GM13976 (cell line): ENCODE data around the gene PDLIM5.

Experiments
- DNase-seq: peaks from one replicate; pipeline ENCODE4 v3.0.0; 2012; ENCODE audit warnings: low spot score
- in situ Hi-C: fragments of 300-500 bp; cut with MboI; formaldehyde crosslinking; loops from one replicate; pipeline ENCODE4 v1.12.0; 2022; ENCODE audit warnings: low sequenced_read_pairs, mixed read lengths, inconsistent platforms; ENCODE audit not compliant: unreplicated experiment
- TF ChIP-seq, protein P1 (sequence below): IDR thresholded peaks from 2 replicates; pipeline ENCODE4 v1.5.1; 2012; ENCODE audit warnings: borderline replicate concordance, mild to moderate bottlenecking; ENCODE audit not compliant: insufficient read depth; ENCODE audit errors: extremely low read depth, missing control alignments, control extremely low read depth

Gene PDLIM5

DNA sequence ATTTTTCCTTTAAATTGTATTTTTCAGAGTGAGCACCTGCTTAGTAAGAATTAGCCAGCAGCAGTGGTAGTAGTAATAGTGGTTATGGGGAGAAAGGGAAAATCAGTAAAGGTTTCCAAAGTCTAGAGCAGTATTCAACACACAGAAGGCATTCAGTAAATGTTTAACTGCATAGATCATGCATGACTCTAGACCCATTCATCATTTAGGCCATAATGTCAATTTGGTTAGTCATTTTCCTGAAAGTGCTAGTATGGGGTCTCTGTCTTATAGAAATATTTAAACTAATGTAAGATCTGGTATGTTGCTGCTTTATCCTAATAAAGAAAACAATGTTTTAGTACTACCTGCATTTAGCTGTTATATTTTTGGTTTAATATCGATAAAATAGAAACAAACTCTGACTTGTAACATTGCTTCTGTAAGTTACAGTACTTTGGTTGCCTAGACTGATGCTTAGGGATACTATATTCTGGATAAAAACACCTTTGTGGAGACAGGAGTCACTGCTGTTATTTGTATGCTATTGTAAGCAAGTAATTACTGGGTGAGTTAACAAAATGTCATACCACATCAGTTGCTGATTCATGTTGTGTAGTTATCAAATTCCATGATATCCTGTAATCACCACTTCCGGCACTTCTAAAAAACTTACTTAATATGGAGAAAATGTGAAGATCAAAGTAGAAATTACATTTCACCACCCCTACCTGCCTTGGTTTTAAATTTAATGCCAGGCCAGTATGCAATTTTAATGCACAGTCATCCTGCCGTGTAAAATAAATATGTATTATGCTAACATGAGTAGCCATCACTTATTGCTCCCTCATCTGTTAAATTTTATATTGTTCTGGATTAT lies 190.2 kb downstream of the PDLIM5 start:
- no peak for DNase-seq
- in situ Hi-C loops, result loop anchor here (25.0 kb wide), 1 partner anchor 470 kb away; no protein-coding TSS in a partner anchor
- TF ChIP-seq, protein P1, sequence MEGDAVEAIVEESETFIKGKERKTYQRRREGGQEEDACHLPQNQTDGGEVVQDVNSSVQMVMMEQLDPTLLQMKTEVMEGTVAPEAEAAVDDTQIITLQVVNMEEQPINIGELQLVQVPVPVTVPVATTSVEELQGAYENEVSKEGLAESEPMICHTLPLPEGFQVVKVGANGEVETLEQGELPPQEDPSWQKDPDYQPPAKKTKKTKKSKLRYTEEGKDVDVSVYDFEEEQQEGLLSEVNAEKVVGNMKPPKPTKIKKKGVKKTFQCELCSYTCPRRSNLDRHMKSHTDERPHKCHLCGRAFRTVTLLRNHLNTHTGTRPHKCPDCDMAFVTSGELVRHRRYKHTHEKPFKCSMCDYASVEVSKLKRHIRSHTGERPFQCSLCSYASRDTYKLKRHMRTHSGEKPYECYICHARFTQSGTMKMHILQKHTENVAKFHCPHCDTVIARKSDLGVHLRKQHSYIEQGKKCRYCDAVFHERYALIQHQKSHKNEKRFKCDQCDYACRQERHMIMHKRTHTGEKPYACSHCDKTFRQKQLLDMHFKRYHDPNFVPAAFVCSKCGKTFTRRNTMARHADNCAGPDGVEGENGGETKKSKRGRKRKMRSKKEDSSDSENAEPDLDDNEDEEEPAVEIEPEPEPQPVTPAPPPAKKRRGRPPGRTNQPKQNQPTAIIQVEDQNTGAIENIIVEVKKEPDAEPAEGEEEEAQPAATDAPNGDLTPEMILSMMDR, result no peak

DNA sequence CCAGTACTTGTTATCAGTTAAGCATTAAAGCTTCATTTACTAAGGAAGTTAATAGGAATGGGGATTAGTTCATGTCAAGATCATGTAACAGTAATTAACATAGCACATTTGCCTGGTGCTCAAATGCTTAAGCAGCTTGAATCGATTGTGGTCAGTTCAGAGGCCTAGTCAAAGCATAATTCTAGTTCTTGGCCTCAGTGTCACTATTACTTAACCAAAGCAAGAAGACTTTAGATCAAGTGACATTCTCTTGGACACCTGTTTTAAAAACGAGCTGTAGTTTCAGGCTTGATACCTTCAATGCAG lies 190.8 kb downstream of the PDLIM5 start:
- no peak for DNase-seq
- TF ChIP-seq, protein P1, result no peak
- in situ Hi-C loops, result loop anchor here (25.0 kb wide), 1 partner anchor 470 kb away; no protein-coding TSS in a partner anchor

DNA sequence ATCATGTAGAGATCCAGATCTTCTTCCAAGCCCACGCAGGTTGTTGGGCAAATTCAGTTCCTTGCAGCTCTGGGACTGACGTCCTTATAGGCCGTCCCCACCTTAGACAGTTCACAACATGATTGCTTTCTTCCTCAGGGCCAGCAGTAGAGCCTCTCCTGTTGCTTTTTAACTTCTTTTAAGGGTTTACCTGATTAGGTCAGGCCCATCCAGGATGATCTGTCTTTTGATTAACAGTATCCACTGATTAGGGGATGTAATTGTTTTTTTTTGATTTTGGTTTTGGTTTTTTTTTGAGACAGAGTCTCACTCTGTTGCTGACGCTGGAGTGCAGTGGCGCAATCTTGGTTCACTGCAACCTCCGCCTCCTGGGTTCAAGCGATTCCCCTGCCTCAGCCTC lies 197.0 kb downstream of the PDLIM5 start:
- no peak for DNase-seq
- in situ Hi-C loops, result loop anchor here (25.0 kb wide), 1 partner anchor 464 kb away; no protein-coding TSS in a partner anchor

DNA sequence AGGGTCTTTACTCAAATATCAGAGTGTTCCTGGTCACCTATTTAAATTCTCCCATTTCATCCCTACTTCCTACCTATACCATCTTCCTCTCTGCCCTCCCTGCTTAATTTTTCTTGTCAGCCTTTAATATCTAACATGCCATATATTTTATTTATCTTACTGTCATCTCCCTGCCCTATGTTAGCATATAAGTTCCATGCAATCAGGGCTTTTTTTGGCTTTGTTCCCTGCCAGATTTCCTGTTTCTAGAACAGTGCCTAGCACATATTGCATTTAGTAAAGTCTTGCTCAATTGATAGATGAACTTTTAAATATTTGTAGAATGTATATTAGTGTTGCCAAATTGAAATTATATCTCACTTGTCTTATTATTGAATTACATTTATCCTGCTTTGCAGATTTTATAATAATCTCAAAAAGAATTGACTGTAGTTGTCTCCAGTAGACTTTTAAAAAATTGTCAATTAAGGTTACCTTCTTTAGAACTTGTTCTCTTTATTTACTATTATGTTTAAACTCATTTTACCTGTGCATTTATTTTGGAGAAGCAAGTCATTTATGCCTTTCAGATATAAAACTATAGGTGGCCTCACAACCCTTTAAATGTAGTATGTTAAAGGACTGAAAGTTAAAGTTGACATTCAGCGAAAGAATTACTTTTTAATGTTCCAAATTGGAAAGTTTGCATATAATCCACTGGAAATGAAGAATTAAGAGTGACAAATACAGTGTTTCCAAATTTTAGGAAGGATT lies 197.8 kb downstream of the PDLIM5 start:
- in situ Hi-C loops, result loop anchor here (25.0 kb wide), 1 partner anchor 463 kb away; no protein-coding TSS in a partner anchor
- no peak for DNase-seq
- TF ChIP-seq, protein P1, result no peak

More for the DNA sequence above, 197.0 kb downstream of the PDLIM5 start:
- TF ChIP-seq, protein P1, result no peak

DNA sequence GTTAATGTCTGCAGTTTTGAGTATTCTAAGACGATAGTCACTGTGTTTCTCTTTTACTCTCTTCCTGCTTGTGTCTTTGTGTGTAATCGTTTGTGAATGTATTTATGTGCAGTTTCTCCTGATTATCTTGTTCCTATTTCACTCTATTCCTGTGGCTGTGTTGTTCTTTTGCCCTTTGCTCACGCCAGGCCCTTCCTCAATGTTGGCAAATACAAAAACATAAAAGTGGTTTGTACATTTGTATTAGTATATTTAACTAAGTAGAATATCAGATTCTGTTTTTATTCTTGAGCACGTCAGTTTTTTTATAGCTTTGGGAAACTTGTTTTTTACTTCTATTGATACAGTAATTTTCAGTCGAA lies 198.4 kb downstream of the PDLIM5 start:
- in situ Hi-C loops, result no loop called here
- no peak for DNase-seq
- TF ChIP-seq, protein P1, result no peak

DNA sequence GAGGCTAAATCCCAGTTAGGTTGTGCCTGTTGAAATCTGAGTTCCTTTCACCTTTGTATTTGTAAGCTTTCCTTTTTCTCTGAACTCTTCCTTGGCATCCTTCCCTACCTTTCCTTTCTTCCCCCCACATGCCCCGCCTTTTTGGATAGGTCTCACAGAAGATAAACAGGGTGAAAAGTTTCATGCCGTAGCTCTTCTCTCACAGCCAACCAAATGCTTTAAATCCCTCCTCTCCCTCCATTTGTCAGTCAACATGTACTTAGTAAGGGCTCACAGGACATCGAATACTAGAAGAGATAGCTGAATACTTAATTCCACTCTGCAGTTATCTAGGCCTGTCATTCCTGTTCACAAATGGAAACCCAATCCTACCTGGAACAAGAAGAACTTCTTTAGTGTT lies 198.9 kb downstream of the PDLIM5 start:
- no peak for DNase-seq
- in situ Hi-C loops, result no loop called here
- TF ChIP-seq, protein P1, result no peak
